Measurements from ENCODE around the gene HDAC6.

The HDAC6 gene

GRCh38 chrX:48801280-48802088, at the start of gene HDAC6:
TSS of gene HDAC6 (plus strand) at chrX:48802067. CDS start at chrX:48802693, 626 bp downstream.
- peak; percentile 91 for DNase-seq

- no peak for DNase-seq
Measured at GRCh38 chrX:48752498-48752897, 49.4 kb upstream of the HDAC6 start.

GRCh38 chrX:48753708-48754228, 48.1 kb upstream of the HDAC6 start:
- no peak for DNase-seq

GRCh38 chrX:48754238-48754637, 47.6 kb upstream of the HDAC6 start:
- DNase-seq = no peak

- no peak for DNase-seq
Measured at GRCh38 chrX:48761674-48762471, 40.0 kb upstream of the HDAC6 start, which contains the start of gene GLOD5. TSS of gene GLOD5 (plus strand) at chrX:48761747. CDS start at chrX:48761791, 44 bp downstream.

- no peak for DNase-seq
Measured at GRCh38 chrX:48769230-48769629, 32.6 kb upstream of the HDAC6 start.

- no peak for DNase-seq
Measured at GRCh38 chrX:48770296-48770695, 31.6 kb upstream of the HDAC6 start.

GRCh38 chrX:48772602-48773001, 29.3 kb upstream of the HDAC6 start:
- no peak for DNase-seq

- DNase-seq = no peak
Measured at GRCh38 chrX:48776818-48777439, 24.9 kb upstream of the HDAC6 start.

- DNase-seq = no peak
Measured at GRCh38 chrX:48779399-48779798, 22.5 kb upstream of the HDAC6 start.

- DNase-seq = no peak
Measured at GRCh38 chrX:48781705-48782104, 20.2 kb upstream of the HDAC6 start.

GRCh38 chrX:48782216-48782615, 19.7 kb upstream of the HDAC6 start:
- no peak for DNase-seq

GRCh38 chrX:48782795-48783194, 19.1 kb upstream of the HDAC6 start:
- no peak for DNase-seq

- no peak for DNase-seq
Measured at GRCh38 chrX:48784726-48785125, 17.1 kb upstream of the HDAC6 start.

GRCh38 chrX:48785186-48785539, 16.7 kb upstream of the HDAC6 start:
- DNase-seq = no peak

- no peak for DNase-seq
Measured at GRCh38 chrX:48785540-48786214, 16.2 kb upstream of the HDAC6 start.

GRCh38 chrX:48786341-48786800, 15.5 kb upstream of the HDAC6 start, which contains the start of gene GATA1:
TSS of gene GATA1 (plus strand) at chrX:48786590. CDS start at chrX:48791110, 4,520 bp downstream.
- no peak for DNase-seq

GRCh38 chrX:48786825-48787504, 14.9 kb upstream of the HDAC6 start:
- DNase-seq = no peak

- DNase-seq = no peak
Measured at GRCh38 chrX:48787505-48788443, 14.1 kb upstream of the HDAC6 start.

- DNase-seq = no peak
Measured at GRCh38 chrX:48789366-48790220, 12.3 kb upstream of the HDAC6 start.
